ENCODE measurements around the gene AKAP8L.

Gene AKAP8L

GRCh38 chr19:15394426-15394825, 24.4 kb downstream of the AKAP8L start:
- H3K27me3 ChIP-seq (replicated peaks; ENCODE audit: control insufficient read depth, insufficient read depth, low read length): no peaks in the 10 kb centered on the region
- DNase-seq (ENCODE audit: extremely low read depth, insufficient read length): no peak
- TF ChIP-seq CTCF (IDR thresholded peaks at IDR 0.05; ENCODE audit: insufficient read depth, low read length, poor library complexity, severe bottlenecking): no peak
- peaks cover 24% of the 10 kb centered on the region for H3K36me3 ChIP-seq (ENCODE audit: control insufficient read depth, insufficient read depth, low read length)
- no peak overlapping the region for H3K4me3 ChIP-seq (replicated peaks; ENCODE audit: low read depth, low read length)

GRCh38 chr19:15393963-15394362, 24.8 kb downstream of the AKAP8L start:
- no peak overlapping the region for H3K4me3 ChIP-seq (replicated peaks; ENCODE audit: low read depth, low read length)
- no peaks in the 10 kb centered on the region for H3K27me3 ChIP-seq (replicated peaks; ENCODE audit: control insufficient read depth, insufficient read depth, low read length)
- DNase-seq (ENCODE audit: extremely low read depth, insufficient read length): no peak
- TF ChIP-seq CTCF (IDR thresholded peaks at IDR 0.05; ENCODE audit: insufficient read depth, low read length, poor library complexity, severe bottlenecking): no peak
- H3K36me3 ChIP-seq (ENCODE audit: control insufficient read depth, insufficient read depth, low read length): peaks cover 19% of the 10 kb centered on the region

- Histone ChIP-seq H3K36me3 (ENCODE audit: control insufficient read depth, insufficient read depth, low read length) (peaks cover 4% of the 10 kb centered on the region), H3K4me3 (replicated peaks; ENCODE audit: low read depth, low read length) (no peak overlapping the region), H3K27me3 (replicated peaks; ENCODE audit: control insufficient read depth, insufficient read depth, low read length) (no peaks in the 10 kb centered on the region)
- DNase-seq (ENCODE audit: extremely low read depth, insufficient read length): no peak
- TF ChIP-seq CTCF (IDR thresholded peaks at IDR 0.05; ENCODE audit: insufficient read depth, low read length, poor library complexity, severe bottlenecking): no peak
These were observed 28.0 kb downstream of the AKAP8L start for GRCh38 chr19:15390814-15391213.

GRCh38 chr19:15381864-15382263, 36.9 kb downstream of the AKAP8L start:
- Histone ChIP-seq H3K36me3 (ENCODE audit: control insufficient read depth, insufficient read depth, low read length) (no peaks in the 10 kb centered on the region; the same call in 1 of the 2 replicates), H3K27me3 (replicated peaks; ENCODE audit: control insufficient read depth, insufficient read depth, low read length) (no peaks in the 10 kb centered on the region), H3K4me3 (replicated peaks; ENCODE audit: low read depth, low read length) (no peak overlapping the region)
- no peak for TF ChIP-seq CTCF (IDR thresholded peaks at IDR 0.05; ENCODE audit: insufficient read depth, low read length, poor library complexity, severe bottlenecking)
- no peak for DNase-seq (ENCODE audit: extremely low read depth, insufficient read length)

GRCh38 chr19:15381429-15381828, 37.4 kb downstream of the AKAP8L start:
- no peak for DNase-seq (ENCODE audit: extremely low read depth, insufficient read length)
- Histone ChIP-seq H3K27me3 (replicated peaks; ENCODE audit: control insufficient read depth, insufficient read depth, low read length) (no peaks in the 10 kb centered on the region), H3K36me3 (ENCODE audit: control insufficient read depth, insufficient read depth, low read length) (no peaks in the 10 kb centered on the region; the same call in 1 of the 2 replicates), H3K4me3 (replicated peaks; ENCODE audit: low read depth, low read length) (no peak overlapping the region)
- no peak for TF ChIP-seq CTCF (IDR thresholded peaks at IDR 0.05; ENCODE audit: insufficient read depth, low read length, poor library complexity, severe bottlenecking)

GRCh38 chr19:15379999-15380647, 38.7 kb downstream of the AKAP8L start:
- no peak for TF ChIP-seq CTCF (IDR thresholded peaks at IDR 0.05; ENCODE audit: insufficient read depth, low read length, poor library complexity, severe bottlenecking)
- Histone ChIP-seq H3K36me3 (ENCODE audit: control insufficient read depth, insufficient read depth, low read length) (peaks cover under 1% of the 10 kb centered on the region), H3K27me3 (replicated peaks; ENCODE audit: control insufficient read depth, insufficient read depth, low read length) (no peaks in the 10 kb centered on the region), H3K4me3 (replicated peaks; ENCODE audit: low read depth, low read length) (peak overlapping the region; percentile 71)
- no peak for DNase-seq (ENCODE audit: extremely low read depth, insufficient read length)

All from GM06990 (cell line).